ENCODE data around the gene CPED1. TPM values are rescaled to one million over a fixed set of nuclear protein-coding genes. Genes with fewer than 3 reads are reported as not detected.

Gene CPED1
- total RNA-seq, 4 donors from 2014 or later, result 32.5 to 49.5 (median 40.2) TPM

- TF ChIP-seq, protein P1, sequence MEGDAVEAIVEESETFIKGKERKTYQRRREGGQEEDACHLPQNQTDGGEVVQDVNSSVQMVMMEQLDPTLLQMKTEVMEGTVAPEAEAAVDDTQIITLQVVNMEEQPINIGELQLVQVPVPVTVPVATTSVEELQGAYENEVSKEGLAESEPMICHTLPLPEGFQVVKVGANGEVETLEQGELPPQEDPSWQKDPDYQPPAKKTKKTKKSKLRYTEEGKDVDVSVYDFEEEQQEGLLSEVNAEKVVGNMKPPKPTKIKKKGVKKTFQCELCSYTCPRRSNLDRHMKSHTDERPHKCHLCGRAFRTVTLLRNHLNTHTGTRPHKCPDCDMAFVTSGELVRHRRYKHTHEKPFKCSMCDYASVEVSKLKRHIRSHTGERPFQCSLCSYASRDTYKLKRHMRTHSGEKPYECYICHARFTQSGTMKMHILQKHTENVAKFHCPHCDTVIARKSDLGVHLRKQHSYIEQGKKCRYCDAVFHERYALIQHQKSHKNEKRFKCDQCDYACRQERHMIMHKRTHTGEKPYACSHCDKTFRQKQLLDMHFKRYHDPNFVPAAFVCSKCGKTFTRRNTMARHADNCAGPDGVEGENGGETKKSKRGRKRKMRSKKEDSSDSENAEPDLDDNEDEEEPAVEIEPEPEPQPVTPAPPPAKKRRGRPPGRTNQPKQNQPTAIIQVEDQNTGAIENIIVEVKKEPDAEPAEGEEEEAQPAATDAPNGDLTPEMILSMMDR (IDR thresholded peaks at IDR 0.05; ENCODE audit: low read depth), result no peak
Observed at GRCh38 chr7:121261207-121261884, 272.8 kb downstream of the CPED1 start.

DNA sequence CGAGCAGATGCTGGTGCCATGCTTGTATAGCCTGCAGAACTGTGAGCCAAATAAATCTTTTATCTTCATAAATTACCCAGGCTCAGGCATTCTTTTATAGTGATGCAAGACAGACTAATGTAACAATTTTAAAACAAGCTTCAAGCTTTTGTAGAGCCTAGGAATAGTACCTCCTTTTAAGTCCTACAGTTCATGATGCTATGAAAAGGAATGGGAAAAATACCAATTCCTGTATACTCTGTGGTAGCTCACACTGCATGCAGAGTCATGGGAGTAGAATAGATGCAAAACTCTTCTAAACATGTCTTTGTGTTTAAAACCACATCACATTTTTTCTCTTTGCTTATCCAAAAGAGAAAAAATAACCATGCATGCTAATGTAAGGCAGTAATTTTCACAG is 273.7 kb downstream of the CPED1 start:
- TF ChIP-seq, protein P1 (IDR thresholded peaks at IDR 0.05; ENCODE audit: low read depth), result no peak

- TF ChIP-seq, protein P1 (IDR thresholded peaks at IDR 0.05; ENCODE audit: low read depth), result no peak
Observed at GRCh38 chr7:121262969-121263368, 274.5 kb downstream of the CPED1 start.

DNA sequence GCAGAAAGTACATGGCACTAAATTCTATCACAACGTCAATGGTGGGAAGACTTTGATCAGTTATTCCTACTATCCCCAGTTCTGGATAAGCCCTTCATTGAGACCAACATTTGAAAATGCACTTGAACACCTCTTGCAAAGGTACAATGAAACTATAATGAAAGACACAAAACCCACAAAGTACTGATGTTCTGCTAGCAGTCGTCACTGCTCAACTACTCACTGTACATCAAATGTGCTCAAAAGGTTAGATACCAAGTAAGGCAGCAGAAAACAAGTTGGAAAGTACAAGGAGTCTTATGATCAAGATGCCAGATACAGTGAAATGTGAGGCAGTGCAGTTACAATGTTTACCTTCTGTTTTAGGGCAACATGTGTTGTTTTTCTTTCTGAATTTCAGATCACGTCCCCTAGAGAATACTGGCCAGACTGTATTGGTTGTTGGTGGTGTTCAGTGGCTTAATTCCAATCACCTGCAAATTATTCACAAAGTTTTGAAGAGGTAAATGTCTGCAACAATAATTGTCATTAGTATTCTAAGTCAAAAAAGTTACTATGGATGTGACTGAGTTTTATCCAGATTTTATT is 277.9 kb downstream of the CPED1 start:
- TF ChIP-seq, protein P1 (IDR thresholded peaks at IDR 0.05; ENCODE audit: low read depth), result no peak

GRCh38 chr7:121267612-121268011 is 279.1 kb downstream of the CPED1 start:
- TF ChIP-seq, protein P1 (IDR thresholded peaks at IDR 0.05; ENCODE audit: low read depth), result no peak

GRCh38 chr7:121269798-121270197 is 281.3 kb downstream of the CPED1 start:
- TF ChIP-seq, protein P1 (IDR thresholded peaks at IDR 0.05; ENCODE audit: low read depth), result no peak

DNA sequence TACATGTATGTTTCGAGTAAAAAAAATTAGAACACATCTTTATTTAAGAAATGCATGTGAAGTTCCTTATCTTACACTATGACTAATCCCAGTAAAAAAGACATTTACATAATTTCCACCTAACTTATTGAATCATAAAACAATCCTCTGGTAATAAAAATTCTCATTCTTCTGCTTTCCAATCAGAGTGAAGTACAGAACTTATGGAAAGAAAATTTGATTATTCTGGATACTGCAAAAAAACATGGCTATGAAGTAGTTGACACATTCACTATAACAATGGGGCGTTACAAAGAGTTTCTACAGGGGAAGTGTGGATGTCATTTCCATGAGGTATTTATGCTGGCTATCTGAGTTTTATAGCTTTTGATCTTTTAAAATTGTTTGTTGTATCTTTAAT is 282.6 kb downstream of the CPED1 start:
- TF ChIP-seq, protein P1 (IDR thresholded peaks at IDR 0.05; ENCODE audit: low read depth), result no peak
